Stimulated activated CD8-positive, alpha-beta memory T cell treated with anti-CD3 and anti-CD28 coated beads, Interleukin-12 subunit alpha, Interleukin-12 subunit beta, amount 100 ng/mL, for 4 hours (primary cell): ENCODE data around the gene GUCY2F.

ENCODE experiments used
- DNase-seq: peaks from one replicate; pipeline ENCODE4 v3.0.0-alpha.2; 2020; ENCODE audit warnings: low read depth

GUCY2F gene

DNA sequence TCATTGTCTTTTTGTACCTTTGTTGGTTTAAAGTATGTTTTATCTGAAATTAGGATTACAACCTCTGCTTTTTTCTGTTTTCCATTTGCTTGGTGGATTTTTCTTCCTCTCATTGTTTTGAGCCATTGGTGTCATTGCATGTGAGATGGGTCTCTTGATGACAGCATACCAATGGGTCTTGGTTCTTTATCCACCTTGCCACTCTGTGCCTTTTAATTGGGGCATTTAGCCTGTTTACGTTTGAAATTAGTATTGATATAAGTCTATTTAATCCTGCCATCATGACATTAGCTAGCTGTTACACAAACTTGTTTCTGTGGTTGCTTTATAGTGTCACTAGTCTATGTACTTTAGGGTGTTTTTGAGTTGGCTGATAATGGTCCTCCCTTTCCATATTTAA is 145.7 kb downstream of the GUCY2F start:
- no peak for DNase-seq

- DNase-seq = no peak
Observed at GRCh38 chrX:109327251-109327650, 154.6 kb downstream of the GUCY2F start.
